Activated T-cell treated with anti-CD3 and anti-CD28 coated beads, Interleukin-2, amount 50 U/mL, for 4 hours (primary cell): ENCODE data around the gene MAP1S. TPM values are rescaled to one million over a fixed set of nuclear protein-coding genes. Genes with fewer than 3 reads are reported as not detected.

Experiments used
- ATAC-seq, 2 donors: fragments of 200-7000 bp; cut with Tn5 transposase; one replicate each; pipeline ENCODE4 v1.10.0; 2021
- DNase-seq: peaks from one replicate; pipeline ENCODE4 v3.0.0-alpha.2; 2020
- H3K27me3 Mint-ChIP-seq: one replicate; pipeline ENCODE4 v1.8.0; 2021; ENCODE audit warnings: low read depth, mixed read lengths
- H3K36me3 Mint-ChIP-seq: one replicate; pipeline ENCODE4 v1.8.0; 2022; ENCODE audit warnings: mixed read lengths; ENCODE audit not compliant: insufficient read depth
- H3K4me1 Mint-ChIP-seq: one replicate; pipeline ENCODE4 v1.8.0; 2021; ENCODE audit warnings: low read depth, mixed read lengths
- H3K4me3 Mint-ChIP-seq: one replicate; pipeline ENCODE4 v1.8.0; 2021; ENCODE audit warnings: mild to moderate bottlenecking, moderate library complexity, mixed read lengths
- H3K9me3 Mint-ChIP-seq: one replicate; pipeline ENCODE4 v1.8.0; 2021; ENCODE audit warnings: mixed read lengths
- total RNA-seq, 3 donors: library from RNA; stranded (reverse); gene quantifications; one replicate each; pipeline ENCODE4 v1.2.1, GENCODE V29; 2021

The MAP1S gene
- total RNA-seq: 10 to 100 TPM; 75.7 to 81.4 (median 79.3) TPM

GRCh38 chr19:17718947-17719711 lies at the start of gene MAP1S:
MAP1S (plus strand) TSS chr19:17719480; CDS start chr19:17719503, 23 bp downstream.
- H3K9me3 Mint-ChIP-seq: no peaks in the 10 kb centered on the region

DNA sequence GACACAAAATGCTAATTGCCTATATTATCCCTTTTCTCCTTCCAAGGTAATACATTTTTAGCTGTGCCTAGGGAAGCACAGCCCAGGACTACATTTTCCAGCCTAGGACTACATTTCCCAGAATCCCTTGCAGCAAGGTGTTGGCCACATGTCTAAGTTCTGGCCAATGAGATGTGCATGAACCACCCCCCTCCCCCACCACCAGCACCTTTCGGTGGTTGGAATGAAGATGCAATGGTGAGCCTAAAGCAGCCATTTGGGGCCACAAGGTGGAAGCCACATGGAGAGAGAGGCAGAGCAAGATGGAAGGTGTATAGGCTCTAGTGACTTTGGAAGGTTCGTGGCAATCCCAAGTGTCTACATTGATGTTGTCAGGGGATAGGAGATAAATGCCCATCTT lies 47.4 kb upstream of the MAP1S start:
- Mint-ChIP-seq H3K4me1 (no peaks in the 10 kb centered on the region), H3K27me3 (peaks cover 16% of the 10 kb centered on the region), H3K36me3 (no peaks in the 10 kb centered on the region), H3K4me3 (no peak overlapping the region), H3K9me3 (no peaks in the 10 kb centered on the region)
- ATAC-seq (peak in 1 of 2 donors; percentile 46), DNase-seq (no peak)

More at GRCh38 chr19:17718947-17719711, at the start of gene MAP1S:
- ATAC-seq (peak; percentile 91 to 94), DNase-seq (peak; percentile 54)
- peaks cover 34% of the 10 kb centered on the region for H3K4me1 Mint-ChIP-seq
- no peaks in the 10 kb centered on the region for H3K27me3 Mint-ChIP-seq
- H3K4me3 Mint-ChIP-seq: peak within 1 kb of the TSS; percentile 87
- peaks cover 9% of the 10 kb centered on the region for H3K36me3 Mint-ChIP-seq

DNA sequence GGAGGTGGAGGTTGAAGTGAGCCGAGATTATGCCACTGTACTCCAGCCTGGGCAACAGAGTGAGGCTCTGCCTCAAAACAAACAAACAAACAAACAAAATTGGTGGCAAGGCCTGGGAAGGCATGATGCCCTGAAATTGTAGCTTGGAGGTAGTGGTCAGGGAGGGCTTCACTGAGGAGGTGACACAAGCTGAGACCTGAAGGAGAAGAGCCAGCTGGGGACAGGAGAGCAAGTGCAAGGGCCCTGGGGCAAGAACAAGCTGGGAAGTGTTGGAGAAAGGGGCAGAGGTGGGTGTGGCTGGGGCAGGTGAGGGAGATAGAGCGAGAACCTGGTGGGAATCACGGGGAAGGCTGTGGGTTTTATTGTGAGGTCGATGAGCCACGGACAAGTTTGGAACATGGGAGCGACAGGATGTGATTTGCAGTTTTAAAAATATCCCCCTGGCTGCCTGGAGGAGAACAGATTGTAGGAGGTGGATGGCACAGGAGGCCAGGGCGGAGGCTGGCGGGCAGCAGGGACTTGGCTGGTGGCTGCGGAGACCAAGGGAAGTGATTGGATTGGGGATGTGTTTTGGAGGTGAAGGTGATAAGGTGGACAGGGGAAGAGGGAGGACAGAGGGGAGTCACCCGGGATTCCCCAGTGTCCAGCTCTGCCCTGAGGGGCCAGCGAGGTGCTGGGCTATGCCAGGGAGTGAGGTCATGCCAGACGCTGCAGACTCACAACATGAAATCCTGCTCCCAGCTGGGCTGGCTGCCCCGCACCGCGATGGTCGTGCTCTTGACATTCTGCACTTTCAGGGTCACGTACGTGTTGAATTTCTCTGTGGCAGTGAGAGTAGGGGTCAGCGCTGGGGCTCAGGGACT lies 45.1 kb upstream of the MAP1S start:
- no peaks in the 10 kb centered on the region for H3K36me3 Mint-ChIP-seq
- H3K4me3 Mint-ChIP-seq: no peak overlapping the region
- no peaks in the 10 kb centered on the region for H3K9me3 Mint-ChIP-seq
- ATAC-seq (no peak), DNase-seq (no peak)
- H3K27me3 Mint-ChIP-seq: peaks cover 33% of the 10 kb centered on the region
- H3K4me1 Mint-ChIP-seq: no peaks in the 10 kb centered on the region

- Mint-ChIP-seq H3K36me3 (no peaks in the 10 kb centered on the region), H3K4me1 (peaks cover 2% of the 10 kb centered on the region), H3K4me3 (no peak overlapping the region), H3K27me3 (peaks cover 48% of the 10 kb centered on the region), H3K9me3 (no peaks in the 10 kb centered on the region)
- ATAC-seq (no peak), DNase-seq (no peak)
These were observed 43.0 kb upstream of the MAP1S start for GRCh38 chr19:17676295-17676694.

GRCh38 chr19:17677002-17677401 lies 42.3 kb upstream of the MAP1S start:
- Mint-ChIP-seq H3K4me3 (no peak overlapping the region), H3K36me3 (no peaks in the 10 kb centered on the region), H3K4me1 (peaks cover 2% of the 10 kb centered on the region), H3K9me3 (no peaks in the 10 kb centered on the region), H3K27me3 (peaks cover 52% of the 10 kb centered on the region)
- DNase-seq (no peak), ATAC-seq (no peak)

- H3K27me3 Mint-ChIP-seq: peaks cover 68% of the 10 kb centered on the region
- H3K4me1 Mint-ChIP-seq: peaks cover 2% of the 10 kb centered on the region
- H3K36me3 Mint-ChIP-seq: no peaks in the 10 kb centered on the region
- no peaks in the 10 kb centered on the region for H3K9me3 Mint-ChIP-seq
- no peak overlapping the region for H3K4me3 Mint-ChIP-seq
- DNase-seq: no peak
- no peak for ATAC-seq
These were observed 40.4 kb upstream of the MAP1S start for GRCh38 chr19:17678836-17679235.

GRCh38 chr19:17679526-17680229 lies 39.6 kb upstream of the MAP1S start:
- DNase-seq (no peak), ATAC-seq (no peak)
- peaks cover 72% of the 10 kb centered on the region for H3K27me3 Mint-ChIP-seq
- H3K4me3 Mint-ChIP-seq: peak overlapping the region; percentile 63
- peaks cover 2% of the 10 kb centered on the region for H3K4me1 Mint-ChIP-seq
- no peaks in the 10 kb centered on the region for H3K9me3 Mint-ChIP-seq
- no peaks in the 10 kb centered on the region for H3K36me3 Mint-ChIP-seq

DNA sequence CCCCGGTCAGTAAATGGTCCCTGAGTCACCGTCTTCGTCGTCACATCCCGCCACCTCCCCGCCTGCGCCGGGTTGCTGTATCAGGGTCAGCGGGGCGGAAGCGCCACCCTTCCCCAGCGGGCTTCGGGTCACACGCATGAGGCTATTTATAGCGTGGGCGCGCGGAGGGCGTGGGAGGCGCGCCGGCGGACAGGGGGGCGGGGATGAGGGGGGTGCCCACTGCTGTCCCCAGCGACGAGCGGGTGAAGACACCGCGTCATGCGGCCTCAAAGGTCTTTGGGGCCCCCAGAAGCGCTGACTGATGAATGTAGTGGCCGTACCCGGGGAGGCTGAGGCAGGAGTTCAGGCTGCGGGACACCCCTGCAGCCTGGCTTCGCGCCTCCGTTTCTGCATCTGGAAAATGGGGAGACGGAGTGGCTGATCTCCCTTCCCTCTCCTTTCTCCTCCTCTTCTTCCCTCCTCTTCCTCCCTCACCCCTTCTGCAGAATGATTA lies 39.0 kb upstream of the MAP1S start:
- H3K4me1 Mint-ChIP-seq: peaks cover 2% of the 10 kb centered on the region
- peak overlapping the region; percentile 63 for H3K4me3 Mint-ChIP-seq
- ATAC-seq (peak; percentile 73 to 75), DNase-seq (peak; percentile 24)
- peaks cover 75% of the 10 kb centered on the region for H3K27me3 Mint-ChIP-seq
- H3K36me3 Mint-ChIP-seq: no peaks in the 10 kb centered on the region
- H3K9me3 Mint-ChIP-seq: no peaks in the 10 kb centered on the region

- no peak for DNase-seq
- H3K27me3 Mint-ChIP-seq: peaks cover 79% of the 10 kb centered on the region
- H3K36me3 Mint-ChIP-seq: no peaks in the 10 kb centered on the region
- peak in 1 of 2 donors; percentile 42 for ATAC-seq
- H3K4me1 Mint-ChIP-seq: peaks cover 2% of the 10 kb centered on the region
- H3K9me3 Mint-ChIP-seq: no peaks in the 10 kb centered on the region
- no peak overlapping the region for H3K4me3 Mint-ChIP-seq
These were observed 37.7 kb upstream of the MAP1S start for GRCh38 chr19:17681505-17682125.

- Mint-ChIP-seq H3K9me3 (no peaks in the 10 kb centered on the region), H3K27me3 (peaks cover 80% of the 10 kb centered on the region), H3K4me3 (no peak overlapping the region), H3K36me3 (no peaks in the 10 kb centered on the region), H3K4me1 (peaks cover 7% of the 10 kb centered on the region)
- no peak for DNase-seq
- ATAC-seq: no peak
These were observed 37.0 kb upstream of the MAP1S start for GRCh38 chr19:17682273-17682672.

GRCh38 chr19:17683078-17683477 lies 36.2 kb upstream of the MAP1S start:
- ATAC-seq: no peak
- no peak overlapping the region for H3K4me3 Mint-ChIP-seq
- H3K36me3 Mint-ChIP-seq: no peaks in the 10 kb centered on the region
- peaks cover 12% of the 10 kb centered on the region for H3K4me1 Mint-ChIP-seq
- DNase-seq: no peak
- no peaks in the 10 kb centered on the region for H3K9me3 Mint-ChIP-seq
- peaks cover 80% of the 10 kb centered on the region for H3K27me3 Mint-ChIP-seq

GRCh38 chr19:17684256-17684655 lies 35.0 kb upstream of the MAP1S start:
- H3K4me3 Mint-ChIP-seq: no peak overlapping the region
- H3K4me1 Mint-ChIP-seq: peaks cover 15% of the 10 kb centered on the region
- no peaks in the 10 kb centered on the region for H3K36me3 Mint-ChIP-seq
- H3K9me3 Mint-ChIP-seq: peaks cover 3% of the 10 kb centered on the region
- no peak for DNase-seq
- H3K27me3 Mint-ChIP-seq: peaks cover 78% of the 10 kb centered on the region
- ATAC-seq: no peak

DNA sequence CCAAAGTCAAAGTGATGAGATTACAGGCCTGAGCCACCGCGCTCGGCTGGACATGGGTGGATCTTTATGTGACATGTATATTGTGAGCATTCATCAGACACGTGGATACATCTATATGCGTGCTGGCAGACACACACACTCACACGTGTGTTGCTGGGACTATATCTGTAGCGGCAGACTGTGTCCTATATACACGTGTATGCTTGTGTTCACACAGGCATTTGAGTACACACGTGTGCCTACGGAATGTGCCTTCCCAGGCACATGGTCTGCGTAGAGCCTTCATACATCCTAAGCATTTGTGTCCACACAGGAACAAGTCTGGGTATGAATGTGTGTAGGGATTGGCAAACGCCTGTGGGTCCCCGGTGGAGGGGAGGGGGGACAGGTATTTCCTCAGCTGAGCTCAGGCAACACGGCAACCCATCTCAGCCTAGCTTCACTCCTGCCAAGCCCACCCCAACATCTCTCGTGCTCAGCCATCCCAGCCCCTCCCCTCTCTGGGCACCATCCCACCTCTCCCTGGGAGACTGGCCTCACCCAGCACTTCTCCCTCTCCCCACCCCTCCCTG lies 33.7 kb upstream of the MAP1S start:
- DNase-seq (no peak), ATAC-seq (no peak)
- Mint-ChIP-seq H3K4me1 (peaks cover 15% of the 10 kb centered on the region), H3K9me3 (peaks cover 3% of the 10 kb centered on the region), H3K4me3 (no peak overlapping the region), H3K27me3 (peaks cover 79% of the 10 kb centered on the region), H3K36me3 (no peaks in the 10 kb centered on the region)
